ENCODE measurements around the gene TAS2R4. TPM values are rescaled to one million over a fixed set of nuclear protein-coding genes. Genes with fewer than 3 reads are reported as not detected.

TAS2R4 gene
- total RNA-seq, 2 experiments from 2014 or later, result 0.56 to 0.62 TPM

Other genes with a start within 250 kb of the TAS2R4 start
- gene AGK, start 225.3 kb upstream of the TAS2R4 start, total RNA-seq, result 10 to 100 TPM; 50.2 to 57.2 TPM
- gene DENND11, start 74.5 kb upstream of the TAS2R4 start, total RNA-seq, result 10 to 100 TPM; 27.5 to 28.9 TPM
- not detected for gene WEE2, start 68.3 kb upstream of the TAS2R4 start, total RNA-seq
- 100 to 1,000 TPM; 207 to 234 TPM for gene SSBP1, start 38.3 kb upstream of the TAS2R4 start, total RNA-seq
- gene TAS2R3, start 12.6 kb upstream of the TAS2R4 start, total RNA-seq, result under 1 TPM; 0.59 to 0.63 TPM
- 1 to 10 TPM in 1 of 2 experiments, under 1 TPM in 1; 0.93 to 1.3 TPM for gene TAS2R5, start 13.5 kb downstream of the TAS2R4 start, total RNA-seq
- gene PRSS37, start 64.8 kb downstream of the TAS2R4 start, total RNA-seq, result not detected
- not detected for gene OR9A4, start 139.7 kb downstream of the TAS2R4 start, total RNA-seq
- not detected for gene CLEC5A, start 170.3 kb downstream of the TAS2R4 start, total RNA-seq
- gene TAS2R38, start 197.1 kb downstream of the TAS2R4 start, total RNA-seq, result not detected
- not detected for gene MGAM, start 219.2 kb downstream of the TAS2R4 start, total RNA-seq